ENCODE data around the gene LAMA2. TPM values are rescaled to one million over a fixed set of nuclear protein-coding genes. Genes with fewer than 3 reads are reported as not detected.

Gene LAMA2
- total RNA-seq, 4 donors from 2014 or later, result 23.4 to 80.8 (median 28.2) TPM

GRCh38 chr6:129281168-129281796 is 398.3 kb downstream of the LAMA2 start:
- no peak for DNase-seq (ENCODE audit: low spot score in 2 of 2)
- TF ChIP-seq CTCF (IDR thresholded peaks at IDR 0.05) (no peak), POLR2A (IDR thresholded peaks at IDR 0.05) (no peak)
- no peak overlapping the region for H3K4me3 ChIP-seq (ENCODE audit: low read depth, poor library complexity, severe bottlenecking)
- intact Hi-C loops (cut with DNase I; ENCODE audit: low total_unique reads), result no loop called here

GRCh38 chr6:129282019-129282418 is 399.1 kb downstream of the LAMA2 start:
- no peak for TF ChIP-seq CTCF (IDR thresholded peaks at IDR 0.05)
- TF ChIP-seq POLR2A (IDR thresholded peaks at IDR 0.05), result no peak
- no peak overlapping the region for H3K4me3 ChIP-seq (ENCODE audit: low read depth, poor library complexity, severe bottlenecking)
- no peak for DNase-seq (ENCODE audit: low spot score in 2 of 2)
- intact Hi-C loops (cut with DNase I; ENCODE audit: low total_unique reads), result no loop called here

GRCh38 chr6:129284225-129284624 is 401.3 kb downstream of the LAMA2 start:
- TF ChIP-seq POLR2A (IDR thresholded peaks at IDR 0.05) (no peak), CTCF (IDR thresholded peaks at IDR 0.05) (no peak)
- no peak for DNase-seq (ENCODE audit: low spot score in 2 of 2)
- H3K4me3 ChIP-seq (ENCODE audit: low read depth, poor library complexity, severe bottlenecking), result no peak overlapping the region
- intact Hi-C loops (cut with DNase I; ENCODE audit: low total_unique reads), result no loop called here
- 79 to 87% methylated on average over 3 of the region's 3 CpGs for WGBS, 2 donors

GRCh38 chr6:129287231-129288177 is 404.6 kb downstream of the LAMA2 start:
- WGBS, 2 donors, result 81 to 82% methylated on average over 7 of the region's 7 CpGs
- intact Hi-C loops (cut with DNase I; ENCODE audit: low total_unique reads), result no loop called here
- no peak for DNase-seq (ENCODE audit: low spot score in 2 of 2)
- TF ChIP-seq CTCF (IDR thresholded peaks at IDR 0.05) (no peak), POLR2A (IDR thresholded peaks at IDR 0.05) (no peak)
- no peak overlapping the region for H3K4me3 ChIP-seq (ENCODE audit: low read depth, poor library complexity, severe bottlenecking)

- no peak overlapping the region for H3K4me3 ChIP-seq (ENCODE audit: low read depth, poor library complexity, severe bottlenecking)
These were observed 406.5 kb downstream of the LAMA2 start for GRCh38 chr6:129289442-129289841.

More at GRCh38 chr6:129289442-129289841, 406.5 kb downstream of the LAMA2 start:
- WGBS, 2 donors, result 98 to 100% methylated on average over 1 of the region's 1 CpG
- no peak for TF ChIP-seq POLR2A (IDR thresholded peaks at IDR 0.05)
- TF ChIP-seq CTCF (IDR thresholded peaks at IDR 0.05), result no peak
- DNase-seq (ENCODE audit: low spot score in 2 of 2), result no peak
- intact Hi-C loops (cut with DNase I; ENCODE audit: low total_unique reads), result no loop called here
